Measurements from ENCODE around the gene ZNF618. TPM values are rescaled to one million over a fixed set of nuclear protein-coding genes. Genes with fewer than 3 reads are reported as not detected.

The ZNF618 gene
- total RNA-seq, 1 experiment from 2014 or later, result 1.2 TPM

DNA sequence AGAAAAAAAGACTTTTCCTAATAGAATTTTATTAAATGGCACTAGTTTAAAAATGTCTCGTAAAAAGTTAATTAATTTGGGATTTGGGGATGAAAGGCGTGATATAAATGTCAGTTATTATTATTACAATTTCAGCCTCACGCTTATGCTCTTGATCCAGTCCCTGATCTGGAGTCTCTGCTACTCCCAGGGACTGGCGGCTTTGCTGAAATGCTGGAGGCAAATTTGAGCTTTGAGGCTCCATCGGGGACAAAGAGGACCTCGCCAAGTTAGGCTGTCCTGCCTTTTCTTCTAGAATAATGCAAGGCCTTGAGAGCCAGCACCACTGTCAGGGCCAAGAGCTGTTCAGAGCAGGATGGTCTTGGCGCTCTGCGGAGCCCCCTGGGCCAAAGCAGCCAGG, 69.7 kb downstream of the ZNF618 start:
- CTCF ChIA-PET, result no interaction called here
- BruUV-seq (replicated peaks), result no TSS peak
- Mint-ChIP-seq H3K36me3 (ENCODE audit: insufficient read depth, unreplicated experiment) (no peaks in the 10 kb centered on the region), H3K4me3 (ENCODE audit: unreplicated experiment) (no peak overlapping the region), H3K27me3 (ENCODE audit: insufficient read depth, unreplicated experiment) (peaks cover 13% of the 10 kb centered on the region), H3K9me3 (ENCODE audit: unreplicated experiment) (no peaks in the 10 kb centered on the region), H3K27ac (ENCODE audit: unreplicated experiment) (no peak overlapping the region), H3K4me1 (ENCODE audit: low read depth, unreplicated experiment) (no peaks in the 10 kb centered on the region)
- no peak for DNase-seq
- no peaks in the 10 kb centered on the region for H3K27me3 ChIP-seq (replicated peaks; ENCODE audit: control insufficient read depth, insufficient read depth, low read length)
- POLR2A ChIA-PET, result no interaction called here
- no peaks in the 10 kb centered on the region for H3K9me3 ChIP-seq
- H3K4me1 ChIP-seq, result no peaks in the 10 kb centered on the region
- H3K4me3 ChIP-seq (ENCODE audit: low read depth, low read length), result no peak overlapping the region
- no peak for TF ChIP-seq CTCF (IDR thresholded peaks at IDR 0.05; ENCODE audit: insufficient read depth in 1 of 2, low read depth in 1 of 2, low read length in 1 of 2, severe bottlenecking in 1 of 2, unreplicated experiment in 1 of 2)
- intact Hi-C loops (cut with micrococcal nuclease; ENCODE audit: unreplicated experiment), result no loop called here
- H3K36me3 ChIP-seq (ENCODE audit: control insufficient read depth, insufficient read depth, low read length), result no peaks in the 10 kb centered on the region

DNA sequence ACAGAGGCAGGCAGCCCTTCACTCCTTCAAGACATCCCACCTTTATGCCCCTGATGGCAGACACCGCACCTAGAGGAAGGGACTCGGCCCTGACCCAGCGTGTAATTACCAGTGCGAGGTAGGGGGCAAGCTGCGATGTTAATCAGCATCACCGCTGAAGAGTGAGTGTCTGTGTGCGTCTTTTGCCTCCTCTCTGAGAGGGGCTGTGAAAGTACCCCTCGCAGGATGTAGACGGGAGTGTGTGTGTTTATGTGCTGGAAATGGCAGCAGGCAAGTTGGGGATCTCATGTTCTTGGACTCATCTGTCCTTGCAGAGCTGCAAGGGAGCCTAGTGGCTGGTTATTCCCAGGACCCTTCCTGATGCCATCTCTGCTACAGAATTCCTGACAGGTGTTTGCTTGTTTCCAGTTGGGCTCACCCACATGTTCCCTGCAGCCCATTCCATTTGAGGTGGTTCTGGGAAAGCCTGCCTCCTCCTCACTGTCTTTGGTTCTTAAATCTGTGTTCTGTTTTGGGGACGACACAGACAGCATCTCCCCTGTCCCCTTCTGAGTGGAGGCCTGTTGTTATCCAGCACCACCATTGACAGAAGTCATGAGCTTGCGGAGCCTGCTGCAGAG, 70.5 kb downstream of the ZNF618 start:
- TF ChIP-seq CTCF (IDR thresholded peaks at IDR 0.05; ENCODE audit: insufficient read depth in 1 of 2, low read depth in 1 of 2, low read length in 1 of 2, severe bottlenecking in 1 of 2, unreplicated experiment in 1 of 2), result no peak
- BruUV-seq (replicated peaks), result no TSS peak
- H3K36me3 ChIP-seq (ENCODE audit: control insufficient read depth, insufficient read depth, low read length), result no peaks in the 10 kb centered on the region
- peaks cover 6% of the 10 kb centered on the region for H3K27me3 Mint-ChIP-seq (ENCODE audit: insufficient read depth, unreplicated experiment)
- no peak overlapping the region for H3K4me3 Mint-ChIP-seq (ENCODE audit: unreplicated experiment)
- H3K9me3 ChIP-seq, result no peaks in the 10 kb centered on the region
- CTCF ChIA-PET, result no interaction called here
- H3K36me3 Mint-ChIP-seq (ENCODE audit: insufficient read depth, unreplicated experiment), result no peaks in the 10 kb centered on the region
- no peak overlapping the region for H3K27ac Mint-ChIP-seq (ENCODE audit: unreplicated experiment)
- POLR2A ChIA-PET, result no interaction called here
- no peaks in the 10 kb centered on the region for H3K27me3 ChIP-seq (replicated peaks; ENCODE audit: control insufficient read depth, insufficient read depth, low read length)
- intact Hi-C loops (cut with micrococcal nuclease; ENCODE audit: unreplicated experiment), result no loop called here
- no peaks in the 10 kb centered on the region for H3K4me1 ChIP-seq
- H3K4me1 Mint-ChIP-seq (ENCODE audit: low read depth, unreplicated experiment), result no peaks in the 10 kb centered on the region
- no peak for DNase-seq
- H3K4me3 ChIP-seq (ENCODE audit: low read depth, low read length), result no peak overlapping the region
- no peaks in the 10 kb centered on the region for H3K9me3 Mint-ChIP-seq (ENCODE audit: unreplicated experiment)

DNA sequence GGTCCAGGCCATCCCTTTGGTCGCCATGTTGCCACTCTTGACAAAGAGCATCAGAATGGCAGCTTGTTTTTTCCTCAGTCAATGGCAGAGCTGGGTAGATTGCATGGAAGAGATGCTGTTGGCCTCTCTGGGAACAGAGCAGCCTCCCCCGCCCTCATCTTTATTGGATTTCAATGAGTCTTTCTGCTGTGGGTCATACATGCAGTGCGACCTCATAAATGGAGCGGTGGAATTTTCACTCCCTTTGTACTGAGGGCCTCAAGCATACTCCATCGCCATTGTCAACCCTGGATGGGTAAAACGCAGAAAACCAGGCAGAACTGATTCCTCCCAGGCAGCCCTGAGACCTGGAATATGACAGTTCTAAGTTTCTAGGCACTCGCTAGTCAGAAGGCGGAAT, 71.8 kb downstream of the ZNF618 start:
- Mint-ChIP-seq H3K27ac (ENCODE audit: unreplicated experiment) (no peak overlapping the region), H3K4me1 (ENCODE audit: low read depth, unreplicated experiment) (no peaks in the 10 kb centered on the region), H3K27me3 (ENCODE audit: insufficient read depth, unreplicated experiment) (peaks cover 2% of the 10 kb centered on the region), H3K9me3 (ENCODE audit: unreplicated experiment) (no peaks in the 10 kb centered on the region), H3K4me3 (ENCODE audit: unreplicated experiment) (no peak overlapping the region), H3K36me3 (ENCODE audit: insufficient read depth, unreplicated experiment) (no peaks in the 10 kb centered on the region)
- no peaks in the 10 kb centered on the region for H3K27me3 ChIP-seq (replicated peaks; ENCODE audit: control insufficient read depth, insufficient read depth, low read length)
- no TSS peak for BruUV-seq (replicated peaks)
- no peaks in the 10 kb centered on the region for H3K9me3 ChIP-seq
- ChIA-PET CTCF (no interaction called here), POLR2A (no interaction called here)
- TF ChIP-seq CTCF (IDR thresholded peaks at IDR 0.05; ENCODE audit: insufficient read depth in 1 of 2, low read depth in 1 of 2, low read length in 1 of 2, severe bottlenecking in 1 of 2, unreplicated experiment in 1 of 2), result no peak
- no peaks in the 10 kb centered on the region for H3K4me1 ChIP-seq
- H3K36me3 ChIP-seq (ENCODE audit: control insufficient read depth, insufficient read depth, low read length), result no peaks in the 10 kb centered on the region
- intact Hi-C loops (cut with micrococcal nuclease; ENCODE audit: unreplicated experiment), result no loop called here
- no peak for DNase-seq
- H3K4me3 ChIP-seq (ENCODE audit: low read depth, low read length), result no peak overlapping the region
